Activated CD8-positive, alpha-beta memory T cell treated with anti-CD3 and anti-CD28 coated beads, Interleukin-2, amount 50 U/mL, for 1 hour (primary cell): ENCODE results near the gene SMIM44.
A peak's percentile ranks its signal among the peaks of the same experiment; 100 is the strongest.
"Not testable (repeated sequence)": the region's sequence is repeated elsewhere in the genome, so short reads cannot be mapped to it uniquely, and the experiment has no call there.

Experiments used
- DNase-seq: peaks from one replicate; pipeline ENCODE4 v3.0.0-alpha.2; 2020; ENCODE audit errors: extremely low read depth

Gene SMIM44

DNA sequence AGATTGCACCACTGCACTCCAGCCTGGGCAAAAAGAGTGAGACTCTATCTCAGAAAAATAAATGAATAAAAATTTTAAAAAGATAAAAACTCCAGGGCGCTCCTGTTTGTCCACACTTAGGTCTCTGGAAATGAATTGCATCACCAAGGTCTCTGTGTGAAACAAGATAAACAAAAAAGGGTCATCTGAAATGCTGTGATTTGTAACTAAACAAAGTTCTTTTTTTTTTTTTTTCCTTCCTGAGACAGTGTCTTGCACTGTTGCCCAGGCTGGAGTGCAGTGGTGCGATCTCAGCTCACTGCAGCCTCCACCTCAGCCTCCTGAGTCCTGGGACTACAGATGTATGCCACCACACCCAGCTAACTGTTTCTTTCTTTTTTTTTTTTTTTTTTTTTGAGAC, 34.4 kb upstream of the SMIM44 start:
- no peak for DNase-seq

DNA sequence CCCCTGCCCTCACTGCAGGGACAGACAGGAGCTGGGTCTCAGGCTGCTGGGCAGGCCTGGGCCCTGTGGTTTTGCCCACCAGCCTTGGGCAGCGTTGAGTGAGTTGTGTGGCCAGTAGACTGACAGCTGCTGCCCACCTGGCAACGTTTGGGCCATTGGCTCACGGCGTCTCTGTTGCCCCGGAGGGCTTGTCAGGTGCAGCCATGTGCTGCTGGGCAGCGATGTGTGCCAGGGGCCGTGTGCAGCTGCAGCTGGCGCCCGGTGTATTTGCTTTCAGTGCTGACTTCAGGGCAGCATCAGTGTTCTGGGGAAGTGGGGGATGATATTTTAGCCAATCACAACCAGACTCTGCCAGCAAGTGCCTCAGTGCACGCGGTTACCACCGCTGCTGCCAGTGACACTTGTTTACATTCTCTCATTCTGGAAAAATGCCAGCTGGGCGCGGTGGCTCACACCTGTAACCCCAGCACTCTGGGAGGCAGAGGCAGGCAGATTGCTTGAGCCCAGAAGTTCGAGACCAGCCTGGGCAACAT, 33.5 kb upstream of the SMIM44 start:
- no peak for DNase-seq

DNA sequence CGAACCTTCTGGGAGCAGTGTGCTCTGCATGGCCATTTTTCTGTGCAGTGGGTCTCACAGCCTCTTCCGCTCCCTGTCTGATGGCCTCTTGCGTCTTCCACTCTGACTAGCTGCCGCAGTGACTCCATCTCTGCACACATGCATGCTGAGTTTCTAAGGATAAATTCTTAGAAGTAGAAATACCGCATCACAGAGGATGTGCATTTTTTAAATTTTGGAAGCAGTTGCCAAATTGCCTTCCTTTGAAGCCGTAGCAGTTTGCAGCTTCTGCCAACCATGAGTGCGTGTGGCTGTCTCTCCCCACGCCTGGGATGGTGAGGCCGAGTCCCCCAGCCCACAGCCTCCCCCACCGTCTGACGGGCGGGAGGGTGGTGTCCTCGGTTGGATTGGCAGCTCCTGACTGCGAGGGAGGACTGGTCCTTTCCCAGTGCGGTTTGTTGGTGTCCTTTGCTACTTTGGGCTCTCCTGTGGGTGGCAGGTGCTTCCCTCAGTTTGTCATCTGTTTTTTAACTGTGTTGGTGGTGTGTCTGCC, 32.7 kb upstream of the SMIM44 start:
- DNase-seq: no peak

DNA sequence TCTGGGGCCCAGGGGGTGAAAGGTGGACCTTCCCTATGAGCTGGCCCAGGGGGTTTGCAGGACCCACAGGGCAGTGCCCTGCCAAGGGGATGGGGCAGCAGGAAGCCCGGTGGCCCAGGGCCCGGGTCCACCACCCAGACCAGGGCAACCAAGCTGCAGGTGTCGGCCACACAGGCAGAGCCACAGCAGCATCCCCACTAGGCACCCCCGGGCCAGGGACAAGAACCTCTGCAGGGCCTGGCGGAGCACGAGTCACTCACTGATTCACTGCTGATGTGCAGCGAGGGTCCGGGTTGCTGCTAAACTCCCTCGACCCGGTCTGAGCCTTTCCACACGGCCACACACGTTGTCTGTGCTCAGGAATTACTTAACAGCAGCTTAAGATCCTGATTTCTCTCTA, 31.7 kb upstream of the SMIM44 start:
- DNase-seq: no peak

DNA sequence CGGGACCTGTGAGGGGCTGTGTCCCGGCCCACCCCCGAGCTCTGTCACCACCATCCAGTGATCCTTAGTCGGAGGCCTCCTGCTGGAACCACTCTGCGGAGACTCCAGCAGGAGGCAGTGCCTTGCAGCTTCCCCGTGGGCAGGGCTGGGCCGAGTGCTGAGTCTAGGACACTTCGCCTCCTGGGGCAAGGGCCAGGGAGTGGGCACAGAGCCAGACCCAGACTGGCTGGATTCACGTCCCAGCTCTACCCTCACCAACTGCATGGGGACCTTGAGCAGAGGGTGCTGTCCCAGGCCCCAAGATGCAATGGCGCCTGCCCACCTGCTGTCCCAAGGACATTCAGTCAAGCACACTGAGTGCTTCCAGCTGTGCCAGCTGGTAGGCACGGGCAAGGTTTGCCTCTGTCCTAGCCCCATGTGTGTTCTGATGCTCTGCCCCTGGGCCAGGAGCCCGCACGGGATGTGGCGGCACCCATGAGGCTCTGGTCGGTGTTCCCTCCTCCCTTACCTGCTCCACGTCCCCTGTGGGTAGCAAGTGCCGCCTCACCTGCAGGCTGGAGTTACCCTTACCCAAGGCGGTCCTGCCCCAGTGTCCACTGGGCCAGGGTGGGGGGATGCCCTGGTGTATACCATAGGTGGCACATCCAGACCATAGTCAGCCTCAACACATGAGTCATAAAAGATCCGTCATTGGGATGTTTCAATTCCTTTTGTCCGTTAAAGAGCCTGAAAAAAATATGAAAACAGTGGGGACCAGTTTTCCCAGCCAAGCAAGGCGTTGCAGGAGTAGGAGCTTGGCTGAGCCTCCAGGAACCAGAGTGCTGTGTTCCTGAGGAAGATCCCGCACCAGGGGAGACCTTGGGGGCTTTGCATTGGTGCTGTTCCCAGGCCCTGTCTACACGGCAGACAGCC, 30.2 kb upstream of the SMIM44 start:
- DNase-seq: no peak

DNA sequence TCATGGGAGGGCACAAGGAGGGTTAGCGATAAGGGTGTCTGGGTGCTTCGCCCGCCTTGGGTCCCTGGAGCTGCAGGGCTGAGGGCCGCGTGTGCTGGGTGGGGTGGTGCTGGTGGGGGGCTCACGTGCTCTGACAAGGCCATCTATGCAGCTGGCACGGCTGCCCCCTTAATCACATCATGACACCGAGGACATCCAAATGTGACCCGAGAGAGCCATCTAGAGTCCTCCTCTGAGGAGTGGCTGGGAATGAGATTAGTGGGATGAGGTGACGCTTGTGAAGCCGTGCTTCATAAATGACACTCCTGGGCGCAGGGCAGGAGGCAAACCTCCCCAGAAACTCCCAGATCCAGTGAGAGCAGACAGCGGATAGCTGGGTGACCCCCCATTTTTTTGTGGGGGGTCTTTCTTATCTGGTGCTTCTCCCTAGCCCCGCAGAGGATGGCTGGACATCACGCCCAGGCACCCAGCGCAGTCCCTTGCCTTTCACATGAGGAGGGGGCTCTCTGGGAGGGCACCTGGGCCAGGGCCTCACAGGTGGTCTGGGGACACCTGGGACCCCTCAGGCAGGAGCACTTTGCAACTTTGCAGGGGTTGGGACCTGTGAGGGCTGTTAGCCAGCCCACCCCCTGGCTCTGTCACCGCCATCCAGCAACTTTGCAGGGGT, 29.5 kb upstream of the SMIM44 start:
- DNase-seq: no peak

DNA sequence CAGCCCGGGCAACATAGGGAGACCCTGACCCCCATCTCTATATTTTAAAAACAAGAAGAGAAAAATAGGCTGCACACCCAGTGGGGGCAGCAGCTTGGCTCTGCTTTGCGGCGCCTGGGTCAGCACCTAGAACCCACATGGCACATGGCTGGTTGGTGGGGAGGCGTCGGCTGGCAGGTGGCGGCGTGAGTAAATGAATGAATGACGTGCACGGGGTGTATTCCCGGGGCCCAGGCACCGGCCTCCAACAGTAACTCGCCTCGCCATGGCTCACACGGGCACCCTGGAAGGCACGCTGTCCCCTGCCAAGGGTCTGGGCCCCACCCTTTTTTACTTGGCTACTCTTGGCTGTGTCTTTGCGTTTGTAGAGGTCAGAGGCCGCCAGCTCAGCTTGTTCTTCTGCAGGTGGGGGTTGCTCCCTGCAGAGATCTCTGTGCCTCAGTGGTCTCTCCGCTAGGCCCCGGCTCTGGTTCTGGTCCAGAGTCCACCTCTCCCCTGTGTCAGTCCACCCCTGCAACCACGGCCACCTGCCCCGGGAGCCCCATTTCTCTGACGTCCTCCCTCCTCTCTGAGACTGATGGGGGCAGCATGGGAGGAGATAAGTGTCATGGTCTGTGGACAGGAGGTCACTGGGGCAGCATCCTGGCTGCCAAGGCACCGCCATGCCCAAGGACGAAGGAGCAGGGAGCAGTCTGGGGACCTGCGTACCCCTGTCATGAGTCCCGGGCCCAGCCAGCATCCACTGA, 28.4 kb upstream of the SMIM44 start:
- DNase-seq: no peak

DNA sequence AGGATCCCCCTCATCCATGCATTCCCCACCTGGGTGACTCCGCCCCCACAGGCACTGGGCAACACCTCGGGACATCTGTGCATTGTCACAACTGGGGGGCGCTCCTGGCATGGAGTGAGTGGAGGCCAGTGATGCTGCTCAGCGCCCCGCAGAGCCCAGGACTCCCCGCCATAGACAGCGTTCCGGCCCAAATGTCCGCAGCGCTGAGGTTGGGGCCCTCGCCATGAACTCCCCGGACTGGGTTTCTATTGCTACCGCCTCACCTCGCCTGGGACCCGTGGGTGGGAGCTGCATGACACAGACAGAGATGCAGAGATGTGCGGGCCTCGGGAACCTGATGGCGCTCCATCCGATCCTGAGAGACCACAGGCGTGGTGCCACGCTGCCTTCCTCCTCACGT, 27.5 kb upstream of the SMIM44 start:
- DNase-seq: no peak

DNA sequence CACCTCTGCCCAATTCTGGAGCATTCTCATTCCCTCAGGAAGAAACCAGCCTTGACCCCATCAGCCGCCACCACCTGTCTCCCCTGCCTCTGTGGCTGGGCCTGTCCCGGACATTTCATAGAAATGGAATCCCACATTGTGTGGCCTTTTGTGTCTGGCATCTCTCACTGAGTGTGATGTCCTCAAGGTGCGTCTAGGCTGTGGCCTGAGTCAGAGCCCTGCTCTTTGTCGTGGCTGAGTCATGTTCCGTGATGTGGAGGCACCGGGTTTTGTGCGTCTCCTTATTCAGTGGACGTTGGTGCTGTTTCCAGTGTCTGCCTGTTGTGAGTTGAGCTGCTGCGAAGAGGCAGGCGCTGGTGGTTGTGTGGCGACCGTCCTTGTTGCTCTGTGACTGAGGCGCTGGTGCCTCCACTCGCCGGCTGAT, 26.3 kb upstream of the SMIM44 start:
- DNase-seq: no peak

DNA sequence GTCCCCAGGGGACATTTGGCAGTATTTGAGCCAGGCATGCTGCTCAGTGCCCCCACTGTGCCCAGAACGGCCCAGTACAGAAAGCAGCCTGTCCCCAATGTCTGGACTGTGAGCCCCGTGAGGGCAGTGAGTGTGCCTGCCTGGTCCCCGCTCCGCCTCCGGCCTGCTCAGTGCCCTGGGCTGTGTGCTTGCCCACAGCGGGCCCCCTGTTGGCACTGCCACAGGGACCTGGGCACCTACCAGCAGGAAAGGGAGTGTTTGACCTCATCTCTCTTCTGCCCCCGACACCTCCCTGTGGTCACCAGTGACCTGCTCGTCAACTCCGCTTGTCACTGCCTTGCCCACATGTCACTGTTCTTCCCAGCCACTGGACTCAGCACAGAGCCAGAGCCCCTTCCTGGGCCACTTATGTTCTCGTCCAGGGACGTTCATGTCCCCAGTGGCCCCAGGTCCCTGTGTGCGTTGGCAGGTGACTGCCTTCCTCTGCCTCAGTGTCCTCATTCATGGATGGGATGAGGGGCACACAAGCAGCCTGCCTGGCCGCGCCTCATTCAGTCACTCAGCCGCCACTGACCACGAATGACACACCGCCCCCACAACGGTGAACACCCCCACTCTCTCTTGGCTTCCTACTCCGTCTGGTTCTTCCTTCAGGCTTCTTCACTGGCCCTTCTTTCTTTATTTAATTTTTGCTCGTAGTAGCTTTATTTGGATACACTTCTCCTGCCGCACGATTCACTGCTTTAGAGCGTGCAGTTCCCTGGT, 25.7 kb upstream of the SMIM44 start:
- no peak for DNase-seq

DNA sequence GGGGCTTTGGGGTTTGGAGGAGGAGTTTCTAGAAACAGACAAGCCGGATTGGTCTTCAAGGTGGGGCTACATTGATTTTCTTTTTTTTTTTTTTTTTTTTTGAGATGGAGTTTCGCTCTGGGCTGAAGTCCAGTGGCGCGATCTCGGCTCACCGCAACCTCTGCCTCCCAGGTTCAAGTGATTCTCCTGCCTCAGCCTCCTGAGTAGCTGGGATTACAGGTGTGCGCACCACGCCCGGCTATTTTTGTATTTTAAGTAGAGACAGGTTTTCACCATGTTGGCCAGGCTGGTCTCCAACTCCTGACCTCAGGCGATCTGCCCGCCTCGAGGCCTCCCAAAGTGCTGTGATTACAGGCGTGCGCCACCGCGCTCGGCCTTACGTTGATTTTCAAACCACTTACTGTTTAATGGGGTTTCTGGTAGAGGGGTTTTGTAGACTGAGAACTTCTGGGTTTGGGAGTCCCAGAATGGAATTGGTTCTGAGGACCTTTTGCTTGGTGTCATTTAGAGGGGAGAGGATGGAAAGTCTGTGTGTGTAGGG, 24.9 kb upstream of the SMIM44 start:
- not testable (repeated sequence) for DNase-seq

DNA sequence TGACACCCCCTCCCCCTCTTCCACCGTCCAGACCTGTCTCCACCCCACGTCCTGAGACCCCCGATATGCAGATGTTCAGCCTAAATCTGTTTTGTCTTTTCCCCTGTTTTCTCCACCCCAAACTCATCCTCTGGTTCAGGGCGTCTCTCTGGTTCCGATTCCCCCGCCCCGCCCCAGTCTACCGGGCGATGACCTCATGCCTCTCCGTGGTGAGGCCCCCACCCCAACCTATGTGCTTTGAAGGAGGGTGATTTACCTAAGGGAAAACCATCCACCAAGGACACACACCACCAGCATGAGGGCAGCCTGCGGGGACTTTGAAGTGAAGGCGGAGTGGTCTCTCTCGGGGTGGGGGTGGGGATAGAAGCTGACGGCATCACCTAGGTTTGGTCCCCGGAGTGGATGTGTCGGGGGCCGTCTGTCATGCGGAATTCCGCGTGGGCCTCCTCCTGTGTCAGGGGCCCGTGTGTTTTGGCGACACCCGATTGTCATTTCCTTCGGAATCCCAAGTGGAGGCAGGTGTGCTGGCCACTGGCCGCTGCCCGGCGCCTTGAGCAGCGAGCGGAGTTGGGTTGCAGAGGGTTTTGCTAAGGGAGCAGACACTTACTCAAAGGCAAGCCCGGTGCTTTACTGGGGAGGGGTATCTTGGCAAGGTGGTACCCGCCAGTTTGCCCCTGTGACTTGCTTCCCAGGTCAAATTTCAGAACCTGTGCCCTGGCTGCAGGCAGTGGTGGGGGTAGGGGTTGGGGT, 24.3 kb upstream of the SMIM44 start:
- no peak for DNase-seq

DNA sequence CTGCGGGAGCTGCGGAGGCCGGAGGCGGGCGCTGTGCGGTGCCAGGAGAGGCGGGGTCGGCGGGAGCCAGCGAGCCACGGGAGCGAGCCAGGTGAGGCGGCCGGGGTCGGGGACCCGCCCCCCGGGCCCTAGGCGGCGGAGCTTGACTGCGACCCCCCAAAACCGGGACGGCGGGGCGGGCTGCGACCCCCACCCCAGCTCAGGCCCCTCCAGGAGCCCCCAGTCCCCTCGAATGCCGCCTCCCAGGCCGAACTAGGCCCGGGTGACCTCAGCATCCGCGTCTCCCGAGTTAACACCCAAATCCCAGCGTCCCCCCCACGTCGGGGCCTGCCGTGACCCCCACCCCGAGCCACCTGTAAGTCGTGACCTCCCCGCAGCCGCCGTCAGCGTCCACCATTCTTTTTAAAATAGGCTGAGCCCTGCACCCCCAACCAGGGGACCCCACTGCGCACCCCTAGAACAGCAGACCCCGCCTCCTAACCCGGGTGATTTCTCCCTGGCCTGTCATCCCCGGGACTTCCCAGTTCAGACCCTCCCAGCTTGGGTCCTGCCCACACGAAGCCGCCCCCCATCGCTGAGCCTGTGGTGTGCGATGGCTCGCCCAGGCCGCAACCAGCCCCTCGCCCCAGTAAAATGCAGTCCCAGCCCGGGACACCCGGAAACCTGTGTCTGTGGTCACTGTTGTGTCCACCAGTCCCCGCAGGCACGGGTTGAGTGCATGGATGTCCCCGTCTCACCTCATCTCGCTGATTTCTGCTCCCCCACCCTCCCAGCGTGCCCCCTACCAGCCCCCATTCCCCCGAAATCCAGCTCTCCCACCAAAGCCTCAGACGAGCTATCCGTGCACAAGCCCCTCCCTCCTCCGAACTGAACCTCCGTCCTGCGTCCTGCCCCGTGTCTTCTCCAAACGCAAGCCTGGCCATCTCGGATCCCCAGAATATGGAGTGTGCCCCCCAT, 23.4 kb upstream of the SMIM44 start:
- no peak for DNase-seq

DNA sequence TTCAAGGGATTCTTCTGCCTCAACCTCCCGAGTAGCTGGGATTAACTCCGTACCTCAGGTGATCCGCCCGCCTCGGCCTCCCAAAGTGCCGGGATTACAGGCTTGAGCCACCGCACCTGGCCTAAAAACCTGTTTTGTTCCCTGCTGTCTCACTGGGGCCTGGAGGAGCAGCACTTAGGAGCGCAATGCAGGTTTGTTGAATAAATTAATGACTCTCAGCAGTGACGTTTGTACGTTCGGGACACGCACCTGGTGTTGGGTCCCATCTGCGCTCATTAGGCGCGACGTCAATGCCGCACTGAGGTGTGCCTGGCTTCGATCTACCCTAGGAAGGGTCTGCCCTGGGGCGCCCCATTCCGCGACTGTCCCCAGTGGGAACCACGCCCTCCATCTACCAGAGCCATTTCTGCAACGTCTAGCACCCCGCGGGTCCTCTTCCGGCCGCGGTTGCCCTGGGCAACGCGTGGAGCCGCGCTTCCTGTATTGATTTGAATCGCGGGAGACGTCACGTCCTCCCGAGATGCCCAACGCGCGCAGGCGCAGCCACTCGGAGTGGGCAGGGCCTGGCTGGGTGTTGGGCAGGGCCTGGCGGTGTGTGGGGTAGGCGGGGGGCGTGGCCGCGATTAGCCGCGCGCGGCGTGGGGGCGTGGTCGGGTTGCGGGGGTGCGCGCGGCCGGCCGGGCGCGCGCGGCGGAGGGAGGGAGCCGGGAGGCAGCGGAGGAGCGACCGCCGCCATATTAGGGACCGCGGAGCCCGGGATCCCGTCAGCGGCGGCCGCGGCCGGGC, 22.6 kb upstream of the SMIM44 start, which contains the start of gene FZR1:
TSS of gene FZR1 (plus strand) at position 714 of the 786 bp plus-strand sequence. CDS start 16,679 bp downstream, outside the sequence.
- peak; percentile 94 for DNase-seq

DNA sequence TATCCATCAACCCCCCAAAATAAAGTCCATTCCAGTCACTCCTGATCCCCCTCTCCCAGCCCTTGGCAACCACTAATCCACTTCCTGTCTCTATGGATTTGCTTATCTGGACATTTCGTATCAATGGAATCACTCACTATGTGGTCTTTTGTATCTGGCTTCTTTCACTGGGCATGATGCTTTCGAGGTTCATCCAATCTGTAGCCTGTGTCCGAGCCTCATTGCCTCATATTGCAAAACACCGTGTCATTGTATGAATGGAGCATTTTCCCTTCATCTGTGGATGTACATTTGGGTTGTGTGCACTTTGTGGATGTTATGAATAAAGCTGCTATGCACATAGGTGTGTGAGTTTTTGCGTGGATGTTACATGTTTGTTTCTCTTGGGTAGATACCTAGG, 21.5 kb upstream of the SMIM44 start:
- DNase-seq: no peak

DNA sequence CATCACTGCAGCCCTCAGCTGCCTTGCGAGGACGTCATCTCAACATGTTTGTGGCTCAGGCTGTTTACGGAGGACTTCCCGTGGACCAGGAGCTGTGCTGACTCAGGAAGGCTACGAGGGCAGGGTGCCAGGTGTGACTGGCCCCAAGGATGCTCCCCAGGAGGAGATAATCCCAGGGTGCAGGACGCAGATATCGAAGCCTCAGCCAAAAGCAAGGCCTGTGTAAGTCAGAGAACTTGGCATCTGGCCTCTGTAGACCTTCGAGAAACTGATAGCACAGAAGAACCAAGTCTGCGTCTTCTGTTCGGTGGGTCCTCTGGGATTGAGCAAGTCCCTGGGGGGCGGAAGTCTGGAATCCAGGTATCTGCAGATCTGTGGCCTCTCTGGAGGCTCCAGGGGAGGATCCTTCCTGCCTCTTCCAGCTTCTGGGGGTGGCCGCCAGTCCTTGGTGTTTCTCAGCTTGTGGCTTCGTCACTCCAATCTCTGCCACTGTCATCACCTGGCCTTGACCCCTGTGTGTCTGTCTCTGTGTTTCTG, 19.9 kb upstream of the SMIM44 start:
- DNase-seq: no peak

DNA sequence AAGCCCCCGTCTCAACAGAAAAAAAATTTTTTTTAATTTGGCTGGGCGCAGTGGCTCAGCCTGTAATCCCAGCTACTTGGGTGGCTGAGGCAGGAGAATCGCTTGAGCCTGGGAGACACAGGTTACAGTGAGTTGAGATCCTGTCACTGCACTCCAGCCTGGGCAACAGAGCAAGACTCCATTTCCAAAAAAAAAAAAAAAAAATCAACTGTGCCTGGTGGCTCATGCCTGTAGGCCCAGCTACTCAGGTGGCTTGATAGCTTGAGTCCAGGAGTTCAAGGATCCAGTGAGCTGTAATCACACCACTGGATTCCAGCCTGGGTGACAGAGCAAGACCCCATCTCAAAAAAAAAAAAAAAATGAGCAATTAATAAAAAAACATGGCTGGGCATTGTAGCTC, 18.5 kb upstream of the SMIM44 start:
- no peak for DNase-seq
